IMR-90 (cell line): ENCODE measurements around the gene EML4. TPM values are rescaled to one million over a fixed set of nuclear protein-coding genes. Genes with fewer than 3 reads are reported as not detected.

Source experiments
- ATAC-seq: fragments of 200-7000 bp; cut with Tn5 transposase; 2 replicates; pipeline ENCODE4 v1.9.1; 2020; ENCODE audit warnings: low read depth, mild to moderate bottlenecking, moderate library complexity
- BruUV-seq: library from RNA; stranded (reverse); fragments of 400-500 nt; replicated peaks from 2 replicates; lab custom pipeline; 2021; lab: Mats Ljungman, UMichigan
- CTCF ChIA-PET: fragments of 300-600 bp; formaldehyde crosslinking; extraction: SDS; loops from one replicate; lab custom pipeline; 2021; ENCODE audit warnings: antibody characterized with exemption; lab: Yijun Ruan, JAX
- POLR2A ChIA-PET: fragments of 300-600 bp; sonication (Branson Sonifier 250); formaldehyde crosslinking; loops from one replicate; lab custom pipeline; 2022; ENCODE audit warnings: antibody characterized with exemption; ENCODE audit not compliant: unreplicated experiment; lab: Charles Lee
- DNase-seq: peaks from one replicate; pipeline ENCODE4 v3.0.0; 2013
- H2AFZ ChIP-seq: replicated peaks from 2 replicates; pipeline ENCODE3; 2013; ENCODE audit warnings: low read length, mild to moderate bottlenecking; ENCODE audit not compliant: poor library complexity
- H2AK5ac ChIP-seq: 2 replicates; pipeline ENCODE4 v1.6.1; 2013; ENCODE audit warnings: low read depth, low read length, inconsistent platforms
- H2AK9ac ChIP-seq: replicated peaks from 2 replicates; pipeline ENCODE3; 2013; ENCODE audit warnings: mild to moderate bottlenecking, low read depth, low read length, moderate library complexity; ENCODE audit not compliant: poor library complexity
- H2BK120ac ChIP-seq: 2 replicates; pipeline ENCODE4 v1.6.1; 2013; ENCODE audit warnings: low read depth, low read length, inconsistent platforms
- H2BK15ac ChIP-seq: 3 replicates; pipeline ENCODE4 v1.6.1; 2013; ENCODE audit warnings: low read depth, low read length, inconsistent platforms
- H2BK20ac ChIP-seq: 2 replicates; pipeline ENCODE4 v1.6.1; 2013; ENCODE audit warnings: low read depth, mild to moderate bottlenecking, inconsistent platforms, low read length, moderate library complexity
- H2BK5ac ChIP-seq: 2 replicates; pipeline ENCODE4 v1.6.1; 2013; ENCODE audit warnings: mild to moderate bottlenecking, low read depth, low read length, inconsistent platforms; ENCODE audit not compliant: poor library complexity, severe bottlenecking
- H3K14ac ChIP-seq: replicated peaks from 2 replicates; pipeline ENCODE4 v1.6.1; 2013; ENCODE audit warnings: low read depth, low read length, inconsistent platforms
- H3K18ac ChIP-seq: 2 replicates; pipeline ENCODE4 v1.6.1; 2013; ENCODE audit warnings: low read depth, low read length, control low read depth
- H3K23ac ChIP-seq: 2 replicates; pipeline ENCODE4 v1.6.1; 2013; ENCODE audit warnings: low read depth, low read length, inconsistent platforms
- H3K27ac ChIP-seq: 2 replicates; pipeline ENCODE4 v1.5.1; 2013; ENCODE audit warnings: mild to moderate bottlenecking, control low read depth, low read length; ENCODE audit not compliant: insufficient read depth
- H3K27me3 ChIP-seq: 2 replicates; pipeline ENCODE4 v1.6.1; 2013; ENCODE audit warnings: low read length; ENCODE audit not compliant: control insufficient read depth, insufficient read depth
- H3K36me3 ChIP-seq: 2 replicates; pipeline ENCODE4 v1.6.1; 2013; ENCODE audit warnings: low read length, mixed read lengths; ENCODE audit not compliant: control insufficient read depth, insufficient read depth
- H3K4ac ChIP-seq: 2 replicates; pipeline ENCODE4 v1.6.1; 2013; ENCODE audit warnings: low read depth, low read length, inconsistent platforms
- H3K4me1 ChIP-seq: 2 replicates; pipeline ENCODE4 v1.6.1; 2013; ENCODE audit warnings: low read length, mixed read lengths; ENCODE audit not compliant: control insufficient read depth, insufficient read depth
- H3K4me2 ChIP-seq: 2 replicates; pipeline ENCODE4 v1.6.1; 2013; ENCODE audit warnings: low read depth, mild to moderate bottlenecking, control low read depth, low read length, moderate library complexity
- H3K4me3 ChIP-seq: 2 replicates; pipeline ENCODE4 v1.5.1; 2013; ENCODE audit warnings: low read depth, mild to moderate bottlenecking, control low read depth, low read length, moderate library complexity; ENCODE audit not compliant: insufficient read depth
- H3K56ac ChIP-seq: 2 replicates; pipeline ENCODE4 v1.6.1; 2013; ENCODE audit warnings: low read length, inconsistent platforms; ENCODE audit not compliant: insufficient read depth; ENCODE audit errors: extremely low read depth
- H3K79me1 ChIP-seq, 2 experiments: 2 replicates each; pipeline ENCODE4 v1.6.1; 2013; ENCODE audit warnings: low read length in 2 of 2, inconsistent platforms in 1 of 2, low read depth in 1 of 2
- H3K9ac ChIP-seq: 2 replicates; pipeline ENCODE4 v1.6.1; 2013; ENCODE audit warnings: low read depth, low read length, control low read depth
- H3K9me1 ChIP-seq: 2 replicates; pipeline ENCODE4 v1.6.1; 2013; ENCODE audit warnings: low read length, inconsistent platforms; ENCODE audit not compliant: insufficient read depth
- H3K9me3 ChIP-seq: 2 replicates; pipeline ENCODE4 v1.6.1; 2013; ENCODE audit warnings: low read length; ENCODE audit not compliant: control insufficient read depth, insufficient read depth
- H4K20me1 ChIP-seq: 2 replicates; pipeline ENCODE4 v1.6.1; 2013; ENCODE audit warnings: low read length, inconsistent platforms; ENCODE audit not compliant: insufficient read depth
- H4K5ac ChIP-seq: 2 replicates; pipeline ENCODE4 v1.6.1; 2013; ENCODE audit warnings: mild to moderate bottlenecking, low read depth, low read length, control low read depth
- H4K8ac ChIP-seq, 2 experiments: 2 replicates each; pipeline ENCODE4 v1.6.1; 2013; ENCODE audit warnings: low read depth in 2 of 2, low read length in 2 of 2, control low read depth in 1 of 2, inconsistent platforms in 1 of 2
- H4K91ac ChIP-seq: 2 replicates; pipeline ENCODE4 v1.6.1; 2013; ENCODE audit warnings: low read depth, low read length, inconsistent platforms; ENCODE audit not compliant: insufficient read depth
- BHLHE40 ChIP-seq: fragments of 150-350 bp; IDR thresholded peaks from 2 replicates; pipeline ENCODE4 v1.6.1; 2016; ENCODE audit warnings: mild to moderate bottlenecking, low read depth, low read length
- MAFK ChIP-seq: IDR thresholded peaks from 2 replicates; pipeline ENCODE4 v1.6.1; 2012; ENCODE audit warnings: low read depth, low read length, improper control_type of control experiment
- MXI1 ChIP-seq: IDR thresholded peaks from 2 replicates; pipeline ENCODE4 v1.6.1; 2012; ENCODE audit warnings: low read depth, mild to moderate bottlenecking, low read length, moderate library complexity, borderline replicate concordance
- NFE2L2 ChIP-seq: fragments of 150-350 bp; IDR thresholded peaks from 2 replicates; pipeline ENCODE4 v1.6.1; 2016; ENCODE audit warnings: low read depth, mild to moderate bottlenecking, low read length
- RFX5 ChIP-seq: IDR thresholded peaks from 2 replicates; pipeline ENCODE4 v1.8.0; 2012; ENCODE audit warnings: low read depth, mild to moderate bottlenecking, low read length, moderate library complexity
- SMC3 ChIP-seq: fragments of 150-350 bp; IDR thresholded peaks from 2 replicates; pipeline ENCODE4 v1.6.1; 2016; ENCODE audit warnings: low read depth, mild to moderate bottlenecking, antibody characterized with exemption, low read length, moderate library complexity
- USF2 ChIP-seq: fragments of 150-350 bp; IDR thresholded peaks from 2 replicates; pipeline ENCODE4 v1.6.1; 2017; ENCODE audit warnings: mild to moderate bottlenecking, antibody characterized with exemption, low read length, low read depth
- WGBS, 2 experiments: methylation state at CpG; one replicate each; pipeline versions ENCODE4 v1.1.5 to v1.1.7; 2013; ENCODE audit warnings: missing lambda C conversion rate in 2 of 2; ENCODE audit not compliant: insufficient read length in 1 of 2; ENCODE audit errors: extremely low coverage in 2 of 2; 5-methylcytosine and 5-hydroxymethylcytosine counted together
- dilution Hi-C: fragments of 300-500 bp; cut with HindIII; formaldehyde crosslinking; loops from one replicate; pipeline ENCODE4 v1.14.3; 2018; ENCODE audit warnings: low sequenced_read_pairs; ENCODE audit not compliant: unreplicated experiment
- in situ Hi-C: fragments of 300-500 bp; cut with MboI; formaldehyde crosslinking; loops from 3 replicates; pipeline ENCODE4 v1.14.3; 2019; ENCODE audit warnings: low sequenced_read_pairs, inconsistent platforms, mixed read lengths
- intact Hi-C: fragments of 100-400 bp; cut with micrococcal nuclease; formaldehyde crosslinking; loops from 2 replicates; pipeline ENCODE4 v1.10.0; 2022
- polyA plus RNA-seq, 3 experiments: library from polyadenylated mRNA; depleted of rRNA; stranded (reverse); fragments of >200 nt; gene quantifications; 2 replicates each; pipeline ENCODE4 v1.2.3, GENCODE V29; 2012; ENCODE audit warnings: low replicate concordance in 1 of 3
- total RNA-seq: library from RNA; depleted of rRNA; stranded (reverse); fragments of >200 nt; gene quantifications from 2 replicates; pipeline ENCODE4 v1.2.3, GENCODE V29; 2012

EML4 gene
- total and polyA plus RNA-seq, 2 of the 4 experiments (the other 2 are of a cell fraction), result 29.7 to 73.7 TPM

GRCh38 chr2:42298132-42298531, 129.0 kb downstream of the EML4 start:
- ChIA-PET CTCF (no interaction called here), POLR2A (no interaction called here)
- ATAC-seq (peak; percentile 49; the same call in 1 of the 2 replicates), DNase-seq (peak; percentile 60)
- Histone ChIP-seq H3K9me3 (no peaks in the 10 kb centered on the region), H3K79me1 (no peaks in the 10 kb centered on the region; a peak in 1 of 4 replicates), H2BK15ac (no peak overlapping the region), H2BK120ac (no peak overlapping the region), H2AK9ac (no peak overlapping the region), H2AK5ac (no peak overlapping the region), H3K18ac (no peak overlapping the region), H3K56ac (no peak overlapping the region), H2BK20ac (no peak overlapping the region), H3K9me1 (no peaks in the 10 kb centered on the region), H3K4me1 (no peaks in the 10 kb centered on the region), H4K20me1 (no peaks in the 10 kb centered on the region), H3K14ac (no peak overlapping the region), H3K23ac (no peak overlapping the region), H4K5ac (no peak overlapping the region), H2AFZ (no peak overlapping the region), H3K4ac (no peak overlapping the region), H4K8ac (no peak overlapping the region), H3K27me3 (no peaks in the 10 kb centered on the region), H3K4me2 (no peak overlapping the region), H2BK5ac (no peak overlapping the region), H3K27ac (no peak overlapping the region), H4K91ac (no peak overlapping the region), H3K9ac (no peak overlapping the region), H3K4me3 (no peak overlapping the region), H3K36me3 (peaks cover 19% of the 10 kb centered on the region)
- WGBS, 2 experiments, result no CpG with 5 or more reads among the region's 1 CpG
- TF ChIP-seq NFE2L2, result no peak
- no peak for TF ChIP-seq SMC3
- no peak for TF ChIP-seq BHLHE40
- TF ChIP-seq RFX5, result no peak
- no peak for TF ChIP-seq MAFK
- TF ChIP-seq USF2, result no peak
- no peak for TF ChIP-seq MXI1
- intact Hi-C loops, result loop anchor here (10.0 kb wide), 1 partner anchor 203 kb away; no protein-coding TSS in a partner anchor
- in situ Hi-C loops, result no loop called here
- no TSS peak for BruUV-seq
- dilution Hi-C loops, result no loop called here
